Memory B cell (primary cell): ENCODE results near the gene PORCN.
A peak's percentile ranks its signal among the peaks of the same experiment; 100 is the strongest.
"Not testable (repeated sequence)": the region's sequence is repeated elsewhere in the genome, so short reads cannot be mapped to it uniquely, and the experiment has no call there.

ENCODE experiments used
- ATAC-seq: fragments of 150-1000 bp; cut with Tn5 transposase; 2 replicates; pipeline ENCODE4 v1.10.0; 2021; ENCODE audit warnings: low read depth, mild to moderate bottlenecking, moderate library complexity
- DNase-seq, 2 donors: peaks; one replicate each; pipeline ENCODE4 v3.0.0; 2022; ENCODE audit warnings: low spot score in 2 of 2
- H3K27ac Mint-ChIP-seq: one replicate; pipeline ENCODE4 v1.8.0; 2022; ENCODE audit warnings: mild to moderate bottlenecking, moderate library complexity, mixed read lengths
- H3K27me3 Mint-ChIP-seq: one replicate; pipeline ENCODE4 v1.8.0; 2022; ENCODE audit warnings: mixed read lengths
- H3K36me3 Mint-ChIP-seq: one replicate; pipeline ENCODE4 v1.8.0; 2022; ENCODE audit warnings: mild to moderate bottlenecking, mixed read lengths
- H3K4me1 Mint-ChIP-seq: one replicate; pipeline ENCODE4 v1.8.0; 2022; ENCODE audit warnings: mixed read lengths
- H3K4me3 Mint-ChIP-seq: one replicate; pipeline ENCODE4 v1.8.0; 2022; ENCODE audit warnings: mild to moderate bottlenecking, moderate library complexity, mixed read lengths
- H3K9me3 Mint-ChIP-seq: one replicate; pipeline ENCODE4 v1.8.0; 2022; ENCODE audit warnings: mixed read lengths

The PORCN gene

GRCh38 chrX:48525853-48526252, 17.1 kb downstream of the PORCN start:
- H3K36me3 Mint-ChIP-seq, H3K27me3 Mint-ChIP-seq, H3K4me1 Mint-ChIP-seq, H3K9me3 Mint-ChIP-seq, H3K27ac Mint-ChIP-seq, H3K4me3 Mint-ChIP-seq, DNase-seq, ATAC-seq: not testable (repeated sequence)

- ATAC-seq (no peak), DNase-seq (no peak)
- Mint-ChIP-seq H3K27ac (no peak overlapping the region), H3K4me3 (no peak overlapping the region), H3K9me3 (no peaks in the 10 kb centered on the region), H3K4me1 (peaks cover 3% of the 10 kb centered on the region), H3K27me3 (no peaks in the 10 kb centered on the region), H3K36me3 (peaks cover 9% of the 10 kb centered on the region)
These were observed 21.9 kb downstream of the PORCN start for GRCh38 chrX:48530736-48531135.

GRCh38 chrX:48531358-48531959, 22.7 kb downstream of the PORCN start:
- Mint-ChIP-seq H3K9me3 (no peaks in the 10 kb centered on the region), H3K4me1 (peaks cover 2% of the 10 kb centered on the region), H3K27ac (no peak overlapping the region), H3K36me3 (peaks cover 9% of the 10 kb centered on the region), H3K27me3 (no peaks in the 10 kb centered on the region), H3K4me3 (no peak overlapping the region)
- no peak for DNase-seq
- no peak for ATAC-seq

- no peak for DNase-seq
- no peak overlapping the region for H3K27ac Mint-ChIP-seq
- ATAC-seq = no peak
- no peak overlapping the region for H3K4me3 Mint-ChIP-seq
- peaks cover 4% of the 10 kb centered on the region for H3K36me3 Mint-ChIP-seq
- no peaks in the 10 kb centered on the region for H3K4me1 Mint-ChIP-seq
- no peaks in the 10 kb centered on the region for H3K9me3 Mint-ChIP-seq
- no peaks in the 10 kb centered on the region for H3K27me3 Mint-ChIP-seq
These were observed 23.4 kb downstream of the PORCN start for GRCh38 chrX:48532161-48532560.

GRCh38 chrX:48533165-48533564, 24.4 kb downstream of the PORCN start:
- Mint-ChIP-seq H3K27ac (no peak overlapping the region), H3K4me3 (no peak overlapping the region), H3K36me3 (peaks cover 4% of the 10 kb centered on the region), H3K9me3 (no peaks in the 10 kb centered on the region), H3K27me3 (no peaks in the 10 kb centered on the region), H3K4me1 (no peaks in the 10 kb centered on the region)
- DNase-seq = no peak
- ATAC-seq = no peak

- Mint-ChIP-seq H3K9me3 (no peaks in the 10 kb centered on the region), H3K36me3 (no peaks in the 10 kb centered on the region), H3K27ac (peak overlapping the region; percentile 93), H3K4me3 (peak overlapping the region; percentile 92), H3K4me1 (peaks cover 16% of the 10 kb centered on the region), H3K27me3 (no peaks in the 10 kb centered on the region)
- DNase-seq (no peak), ATAC-seq (no peak)
These were observed 30.0 kb downstream of the PORCN start for GRCh38 chrX:48538641-48539344.

GRCh38 chrX:48539345-48540027, 30.7 kb downstream of the PORCN start, which contains the start of gene TBC1D25:
Gene TBC1D25 (plus strand): TSS chrX:48539714. CDS start chrX:48539798, 84 bp downstream.
- Mint-ChIP-seq H3K9me3 (no peaks in the 10 kb centered on the region), H3K4me3 (peak within 1 kb of the TSS; percentile 92), H3K27me3 (no peaks in the 10 kb centered on the region), H3K27ac (peak within 1 kb of the TSS; percentile 93), H3K36me3 (no peaks in the 10 kb centered on the region), H3K4me1 (peaks cover 16% of the 10 kb centered on the region)
- ATAC-seq (peak; percentile 81), DNase-seq (peak; percentile 80 to 90)

- Mint-ChIP-seq H3K27ac (peak overlapping the region; percentile 93), H3K4me3 (peak overlapping the region; percentile 92), H3K9me3 (no peaks in the 10 kb centered on the region), H3K36me3 (peaks cover 3% of the 10 kb centered on the region), H3K27me3 (no peaks in the 10 kb centered on the region), H3K4me1 (peaks cover 16% of the 10 kb centered on the region)
- DNase-seq (peak in 1 of 2 donors; percentile 63), ATAC-seq (peak; percentile 51)
These were observed 31.2 kb downstream of the PORCN start for GRCh38 chrX:48540028-48540375.

GRCh38 chrX:48540480-48540879, 31.7 kb downstream of the PORCN start:
- H3K4me3 Mint-ChIP-seq = peak overlapping the region; percentile 92
- DNase-seq (no peak), ATAC-seq (no peak)
- H3K27me3 Mint-ChIP-seq = no peaks in the 10 kb centered on the region
- peaks cover 5% of the 10 kb centered on the region for H3K36me3 Mint-ChIP-seq
- peak overlapping the region; percentile 93 for H3K27ac Mint-ChIP-seq
- no peaks in the 10 kb centered on the region for H3K9me3 Mint-ChIP-seq
- peaks cover 16% of the 10 kb centered on the region for H3K4me1 Mint-ChIP-seq

- DNase-seq (no peak), ATAC-seq (no peak)
- no peaks in the 10 kb centered on the region for H3K9me3 Mint-ChIP-seq
- peaks cover 16% of the 10 kb centered on the region for H3K4me1 Mint-ChIP-seq
- no peaks in the 10 kb centered on the region for H3K27me3 Mint-ChIP-seq
- peak overlapping the region; percentile 92 for H3K4me3 Mint-ChIP-seq
- peaks cover 6% of the 10 kb centered on the region for H3K36me3 Mint-ChIP-seq
- H3K27ac Mint-ChIP-seq = peak overlapping the region; percentile 93
These were observed 32.5 kb downstream of the PORCN start for GRCh38 chrX:48541140-48541814.

GRCh38 chrX:48548871-48549270, 40.1 kb downstream of the PORCN start:
- DNase-seq (no peak), ATAC-seq (no peak)
- H3K27me3 Mint-ChIP-seq = no peaks in the 10 kb centered on the region
- peaks cover 15% of the 10 kb centered on the region for H3K36me3 Mint-ChIP-seq
- H3K4me1 Mint-ChIP-seq = peaks cover 3% of the 10 kb centered on the region
- no peaks in the 10 kb centered on the region for H3K9me3 Mint-ChIP-seq
- H3K4me3 Mint-ChIP-seq = no peak overlapping the region
- H3K27ac Mint-ChIP-seq = no peak overlapping the region

GRCh38 chrX:48555731-48556325, 47.0 kb downstream of the PORCN start:
- not testable (repeated sequence) for H3K4me3 Mint-ChIP-seq, DNase-seq, ATAC-seq, H3K9me3 Mint-ChIP-seq, H3K27ac Mint-ChIP-seq, H3K4me1 Mint-ChIP-seq, H3K27me3 Mint-ChIP-seq
- H3K36me3 Mint-ChIP-seq = peaks cover 14% of the 10 kb centered on the region

- Mint-ChIP-seq H3K4me3 (no peak overlapping the region), H3K27ac (no peak overlapping the region), H3K36me3 (peaks cover 12% of the 10 kb centered on the region), H3K27me3 (no peaks in the 10 kb centered on the region), H3K4me1 (no peaks in the 10 kb centered on the region), H3K9me3 (no peaks in the 10 kb centered on the region)
- no peak for ATAC-seq
- no peak for DNase-seq
These were observed 49.5 kb downstream of the PORCN start for GRCh38 chrX:48558271-48558670.

- ATAC-seq = no peak
- H3K27me3 Mint-ChIP-seq = no peaks in the 10 kb centered on the region
- peaks cover 14% of the 10 kb centered on the region for H3K36me3 Mint-ChIP-seq
- DNase-seq = no peak
- H3K4me3 Mint-ChIP-seq = no peak overlapping the region
- no peak overlapping the region for H3K27ac Mint-ChIP-seq
- H3K4me1 Mint-ChIP-seq = no peaks in the 10 kb centered on the region
- no peaks in the 10 kb centered on the region for H3K9me3 Mint-ChIP-seq
These were observed 50.8 kb downstream of the PORCN start for GRCh38 chrX:48559636-48560035.
